CD14-positive monocyte (primary cell): Measurements from ENCODE around the gene ADAMTSL2. TPM values are rescaled to one million over a fixed set of nuclear protein-coding genes. Genes with fewer than 3 reads are reported as not detected.

Experiments used
- DNase-seq, 3 donors: peaks; one replicate each; pipeline ENCODE4 v3.0.0-alpha.2; 2011 to 2022
- H2AFZ ChIP-seq: 2 replicates; pipeline ENCODE4 v1.6.0; 2012; ENCODE audit warnings: mild to moderate bottlenecking, low read depth, low read length, inconsistent platforms; ENCODE audit not compliant: insufficient read depth, poor library complexity, severe bottlenecking
- H3K27ac ChIP-seq, 2 donors: 1 replicate in 1 of 2; 2 replicates in 1 of 2; pipeline ENCODE4 v1.5.1; 2012 to 2013; ENCODE audit warnings: low read length in 2 of 2, control low read depth in 1 of 2, inconsistent platforms in 1 of 2, low read depth in 1 of 2, mild to moderate bottlenecking in 1 of 2
- H3K27me3 ChIP-seq, 2 donors: one replicate each; pipeline versions ENCODE4 v1.6.0 to v1.6.1; 2011 to 2013; ENCODE audit warnings: low read length in 2 of 2; ENCODE audit not compliant: control insufficient read depth in 2 of 2, insufficient read depth in 2 of 2
- H3K36me3 ChIP-seq, 2 donors: replicated peaks in 1 of 2; 1 replicate in 1 of 2; 2 replicates in 1 of 2; pipeline versions ENCODE4 v1.5.1 to v1.6.1; 2012 to 2013; ENCODE audit warnings: low read length in 2 of 2, control low read depth in 1 of 2, inconsistent platforms in 1 of 2, mild to moderate bottlenecking in 1 of 2; ENCODE audit not compliant: insufficient read depth in 2 of 2, control insufficient read depth in 1 of 2
- H3K4me1 ChIP-seq, 2 donors: 1 replicate in 1 of 2; 2 replicates in 1 of 2; pipeline versions ENCODE4 v1.5.1 to v1.6.1; 2012 to 2013; ENCODE audit warnings: low read length in 2 of 2, control low read depth in 1 of 2, inconsistent platforms in 1 of 2, mild to moderate bottlenecking in 1 of 2, moderate library complexity in 1 of 2; ENCODE audit not compliant: insufficient read depth in 2 of 2, control insufficient read depth in 1 of 2
- H3K4me2 ChIP-seq: replicated peaks from 2 replicates; pipeline ENCODE3; 2012; ENCODE audit warnings: low read length, moderate library complexity, mild to moderate bottlenecking; ENCODE audit not compliant: poor library complexity, severe bottlenecking; ENCODE audit errors: extremely low read depth
- H3K4me3 ChIP-seq, 3 experiments: fragments of 200-600 bp in 1 of 3; sonication (generic) in 1 of 3; replicated peaks in 1 of 3; 1 replicate in 2 of 3; 2 replicates in 1 of 3; pipeline ENCODE4 v1.5.1; 2011 to 2013; ENCODE audit warnings: low read length in 3 of 3, mild to moderate bottlenecking in 3 of 3, control low read depth in 2 of 3, low read depth in 2 of 3, inconsistent platforms in 1 of 3, moderate library complexity in 1 of 3
- H3K79me2 ChIP-seq: 2 replicates; pipeline ENCODE4 v1.6.0; 2012; ENCODE audit warnings: mild to moderate bottlenecking, control low read depth, inconsistent platforms, low read length, moderate library complexity; ENCODE audit not compliant: insufficient read depth
- H3K9ac ChIP-seq: 2 replicates; pipeline ENCODE4 v1.6.0; 2017; ENCODE audit warnings: low read length, mild to moderate bottlenecking; ENCODE audit not compliant: insufficient read depth, poor library complexity, severe bottlenecking
- H3K9me3 ChIP-seq, 2 donors: replicated peaks in 1 of 2; 1 replicate in 1 of 2; 2 replicates in 1 of 2; pipeline versions ENCODE4 v1.5.1 to v1.6.1; 2012 to 2013; ENCODE audit warnings: low read length in 2 of 2, control low read depth in 1 of 2; ENCODE audit not compliant: control insufficient read depth in 1 of 2, insufficient read depth in 1 of 2
- H4K20me1 ChIP-seq: 2 replicates; pipeline ENCODE4 v1.6.0; 2012; ENCODE audit warnings: mild to moderate bottlenecking, low read length, control low read depth, moderate library complexity; ENCODE audit not compliant: insufficient read depth
- H3K27ac Mint-ChIP-seq, 7 donors: one replicate each; pipeline ENCODE4 v1.8.0; 2020; ENCODE audit warnings: mild to moderate bottlenecking in 7 of 7, mixed read lengths in 7 of 7, moderate library complexity in 6 of 7, inconsistent platforms in 2 of 7
- H3K27me3 Mint-ChIP-seq, 3 donors: one replicate each; pipeline ENCODE4 v1.8.0; 2021 to 2022; ENCODE audit warnings: low read depth in 3 of 3, mild to moderate bottlenecking in 3 of 3, mixed read lengths in 3 of 3, moderate library complexity in 3 of 3, inconsistent platforms in 1 of 3
- H3K36me3 Mint-ChIP-seq, 2 donors: one replicate each; pipeline ENCODE4 v1.8.0; 2020; ENCODE audit warnings: mixed read lengths in 2 of 2, inconsistent platforms in 1 of 2, mild to moderate bottlenecking in 1 of 2
- H3K4me1 Mint-ChIP-seq: one replicate; pipeline ENCODE4 v1.8.0; 2020; ENCODE audit warnings: mild to moderate bottlenecking, mixed read lengths
- H3K4me3 Mint-ChIP-seq, 2 donors: one replicate each; pipeline ENCODE4 v1.8.0; 2020; ENCODE audit warnings: mild to moderate bottlenecking in 2 of 2, mixed read lengths in 2 of 2, moderate library complexity in 1 of 2
- H3K9me3 Mint-ChIP-seq, 7 donors: one replicate each; pipeline ENCODE4 v1.8.0; 2020 to 2022; ENCODE audit warnings: mixed read lengths in 7 of 7, mild to moderate bottlenecking in 6 of 7, moderate library complexity in 6 of 7, inconsistent platforms in 2 of 7
- CTCF ChIP-seq: fragments of 200-600 bp; IDR thresholded peaks from one replicate; pipeline ENCODE4 v1.8.0; 2022; ENCODE audit warnings: antibody characterized with exemption, mild to moderate bottlenecking
- WGBS: methylation state at CpG from one replicate; pipeline ENCODE4 v1.1.5; 2013; ENCODE audit warnings: missing lambda C conversion rate; ENCODE audit not compliant: insufficient coverage; 5-methylcytosine and 5-hydroxymethylcytosine counted together
- intact Hi-C, 2 donors: fragments of 100-400 bp; cut with micrococcal nuclease; formaldehyde crosslinking; loops; one replicate each; pipeline versions ENCODE4 v1.15.0 to v1.15.1; 2023
- polyA plus RNA-seq, 3 donors: library from polyadenylated mRNA; depleted of rRNA in 1 of 3; unstranded in 2 of 3; stranded (reverse) in 1 of 3; fragments of 300-500 nt in 2 of 3; fragments of >200 nt in 1 of 3; fragmentation: Illumina TruSeq in 2 of 3; gene quantifications; 1 replicate in 2 of 3; 2 replicates in 1 of 3; pipeline ENCODE4 v1.2.3, GENCODE V29; 2012 to 2021

ADAMTSL2 gene
- polyA plus RNA-seq, 3 donors = 0.08 TPM; not detected in 2

DNA sequence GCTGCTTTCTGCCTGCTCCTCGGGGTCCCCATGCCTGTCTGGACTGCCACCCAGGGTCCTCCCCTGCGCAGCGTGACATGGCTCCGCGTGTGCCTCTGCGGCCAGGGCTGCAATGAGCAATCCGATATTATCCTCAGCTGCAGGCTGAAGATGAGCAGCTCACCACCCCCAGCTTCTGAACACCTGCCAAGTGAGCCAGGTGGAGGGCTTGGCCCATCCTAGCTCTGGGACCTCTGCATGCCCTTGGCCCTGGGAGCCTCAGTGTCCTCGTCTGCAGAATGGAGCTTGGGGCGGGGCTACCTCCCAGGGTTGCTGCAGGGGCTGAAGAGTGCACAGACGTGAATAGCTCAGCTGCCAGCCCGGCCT is 5.6 kb upstream of the ADAMTSL2 start:
- DNase-seq = no peak
- Histone ChIP-seq H3K27ac (no peak overlapping the region), H4K20me1 (no peaks in the 10 kb centered on the region), H3K4me3 (no peak overlapping the region), H2AFZ (no peak overlapping the region), H3K9ac (no peak overlapping the region), H3K36me3 (no peaks in the 10 kb centered on the region), H3K9me3 (no peaks in the 10 kb centered on the region), H3K79me2 (no peaks in the 10 kb centered on the region), H3K27me3 (peaks cover 0 to 16% of the 10 kb centered on the region in 2 donors), H3K4me2 (no peak overlapping the region), H3K4me1 (no peaks in the 10 kb centered on the region)
- 92% methylated on average over 11 of the region's 11 CpGs for WGBS
- Mint-ChIP-seq H3K4me1 (peaks cover 4% of the 10 kb centered on the region), H3K27me3 (peaks cover 18 to 29% (median 23%) of the 10 kb centered on the region in 3 donors), H3K9me3 (peaks cover 0 to 2% (median 0%) of the 10 kb centered on the region in 7 donors), H3K36me3 (no peaks in the 10 kb centered on the region), H3K27ac (no peak overlapping the region), H3K4me3 (no peak overlapping the region)
- intact Hi-C loops = no loop called here
- no peak for TF ChIP-seq CTCF

- no peaks in the 10 kb centered on the region for H3K36me3 ChIP-seq
- no peaks in the 10 kb centered on the region for H3K4me1 ChIP-seq
- peaks cover 0 to 20% of the 10 kb centered on the region in 2 donors for H3K27me3 ChIP-seq
- no peak overlapping the region for H3K27ac Mint-ChIP-seq
- TF ChIP-seq CTCF = no peak
- H3K27ac ChIP-seq = no peak overlapping the region
- no peak overlapping the region for H3K4me3 Mint-ChIP-seq
- H3K4me2 ChIP-seq = no peak overlapping the region
- H3K9me3 Mint-ChIP-seq = peaks cover 0 to 2% (median 0%) of the 10 kb centered on the region in 7 donors
- peaks cover 22 to 35% (median 27%) of the 10 kb centered on the region in 3 donors for H3K27me3 Mint-ChIP-seq
- H3K4me1 Mint-ChIP-seq = peaks cover 5% of the 10 kb centered on the region
- no peaks in the 10 kb centered on the region for H3K36me3 Mint-ChIP-seq
- H3K79me2 ChIP-seq = no peaks in the 10 kb centered on the region
- intact Hi-C loops = no loop called here
- no peak overlapping the region for H3K4me3 ChIP-seq
- 95% methylated on average over 5 of the region's 7 CpGs for WGBS
- no peaks in the 10 kb centered on the region for H3K9me3 ChIP-seq
- no peak overlapping the region for H3K9ac ChIP-seq
- no peak overlapping the region for H2AFZ ChIP-seq
- no peak for DNase-seq
- H4K20me1 ChIP-seq = no peaks in the 10 kb centered on the region
Measured at GRCh38 chr9:133529457-133529856, 5.0 kb upstream of the ADAMTSL2 start.
